Spleen (tissue), 11 donors: ENCODE data around the gene RUSF1. TPM values are rescaled to one million over a fixed set of nuclear protein-coding genes. Genes with fewer than 3 reads are reported as not detected.

ENCODE experiments used
- DNase-seq: peaks from one replicate; pipeline ENCODE4 v3.0.0-alpha.2; 2020
- H3K27ac ChIP-seq, 8 donors: fragments of 200-600 bp; sonication (generic) in 7 of 8; 1 replicate in 4 of 8; 2 replicates in 4 of 8; pipeline versions ENCODE4 v1.5.0 to v1.8.0; 2016 to 2021; ENCODE audit warnings: inconsistent platforms in 4 of 8, mild to moderate bottlenecking in 4 of 8, moderate library complexity in 1 of 8
- H3K27me3 ChIP-seq, 7 donors: fragments of 200-600 bp; sonication (generic) in 6 of 7; replicated peaks in 1 of 7; 1 replicate in 4 of 7; 2 replicates in 3 of 7; pipeline versions ENCODE4 v1.5.0 to v1.8.0; 2016 to 2021; ENCODE audit warnings: inconsistent platforms in 3 of 7, mild to moderate bottlenecking in 1 of 7
- H3K36me3 ChIP-seq, 6 donors: fragments of 200-600 bp; sonication (generic) in 5 of 6; 1 replicate in 4 of 6; 2 replicates in 2 of 6; pipeline versions ENCODE4 v1.5.0 to v1.8.0; 2016 to 2021; ENCODE audit warnings: inconsistent platforms in 2 of 6
- H3K4me1 ChIP-seq, 6 donors: fragments of 200-600 bp; sonication (generic) in 5 of 6; 1 replicate in 3 of 6; 2 replicates in 3 of 6; pipeline versions ENCODE4 v1.5.0 to v1.8.0; 2016 to 2021; ENCODE audit warnings: inconsistent platforms in 3 of 6
- H3K4me3 ChIP-seq, 8 donors: fragments of 200-600 bp; sonication (generic) in 7 of 8; 1 replicate in 4 of 8; 2 replicates in 4 of 8; pipeline versions ENCODE4 v1.5.0 to v1.8.0; 2016 to 2021; ENCODE audit warnings: inconsistent platforms in 4 of 8, mild to moderate bottlenecking in 4 of 8, moderate library complexity in 2 of 8
- H3K9me3 ChIP-seq, 8 donors: fragments of 200-600 bp; sonication (generic) in 7 of 8; 1 replicate in 4 of 8; 2 replicates in 4 of 8; pipeline versions ENCODE4 v1.5.0 to v1.8.0; 2016 to 2021; ENCODE audit warnings: inconsistent platforms in 4 of 8
- POLR2A ChIP-seq, 3 donors: fragments of 450-650 bp; IDR thresholded peaks; one replicate each; pipeline ENCODE4 v1.5.1; 2017; ENCODE audit warnings: antibody characterized with exemption in 3 of 3, mild to moderate bottlenecking in 1 of 3
- POLR2AphosphoS5 ChIP-seq, 3 donors: sonication (generic); formaldehyde crosslinking; IDR thresholded peaks; one replicate each; pipeline ENCODE4 v1.5.1; 2017; ENCODE audit warnings: antibody characterized with exemption in 3 of 3
- WGBS, 5 donors: extraction: QIAGEN DNeasy Blood & Tissue Kit in 3 of 5; methylation state at CpG; one replicate each; pipeline versions ENCODE4 v1.1.5 to v1.1.7; 2013 to 2018; 5-methylcytosine and 5-hydroxymethylcytosine counted together
- intact Hi-C: fragments of 100-400 bp; cut with DNase I; formaldehyde crosslinking; loops from one replicate; pipeline ENCODE4 v1.15.0; 2023; ENCODE audit warnings: low total_unique reads
- polyA plus RNA-seq, 3 donors: library from polyadenylated mRNA; stranded (reverse); fragments of 200-250 nt; gene quantifications; one replicate each; pipeline ENCODE4 v1.2.1, GENCODE V29; 2013
- total RNA-seq, 7 donors: library from RNA; depleted of rRNA in 3 of 7; stranded (reverse); fragments of >200 nt in 3 of 7; fragmentation: NEBNext Ultra II Directional in 4 of 7; extraction: Animal tissue kit (Norgen Biotek cat#: 25700) in 4 of 7; gene quantifications; one replicate each; pipeline versions ENCODE4 v1.1.0 to v1.2.1, GENCODE V29; 2016 to 2021
- TF ChIP-seq, protein P1 (sequence below), 11 experiments: fragments of 200-600 bp in 7 of 11; fragments of 450-650 bp in 4 of 11; sonication (generic) in 4 of 11; IDR thresholded peaks in 8 of 11; conservative IDR thresholded peaks in 3 of 11; 1 replicate in 7 of 11; 2 replicates in 4 of 11; pipeline versions ENCODE4 v1.4.0 to v1.8.0; 2016 to 2021; ENCODE audit warnings: antibody characterized with exemption in 11 of 11, inconsistent platforms in 4 of 11, mild to moderate bottlenecking in 1 of 11
- donor health status: healthy with polysubstance abuse.
- donor health status: DM: no; HTN: no; CAD: no; lungs with moderate emphysema.
- donor health status: DM: no; HTN: no; CAD: no.
- donor health status: Bipolar disorder and iron deficiency.
- donor health status: healthy.
- donor health status: DM: no; HTN: no; CAD: no.
- donor health status: DM: yes; HTN: yes; CAD: no.

The RUSF1 gene
- total and polyA plus RNA-seq, 10 donors, result 36.6 to 73.3 (median 51.2) TPM

DNA sequence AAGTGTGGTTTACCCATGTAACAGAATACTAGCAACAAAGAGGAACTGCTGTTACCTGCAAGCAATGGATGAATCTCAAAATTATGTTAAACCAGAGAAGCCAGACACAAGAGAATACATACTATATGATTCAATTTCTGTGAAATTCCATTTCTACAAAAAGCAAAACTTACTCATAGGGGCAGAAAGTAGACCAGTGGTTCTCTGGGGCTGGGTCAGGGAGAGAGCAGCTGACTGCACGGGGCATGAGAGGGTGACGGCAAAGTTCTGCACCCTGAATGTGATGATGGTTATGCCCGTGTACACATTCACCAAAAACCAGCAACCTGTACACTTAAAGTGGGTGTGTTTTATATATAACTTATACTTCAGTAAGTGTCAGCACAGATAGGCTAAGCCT is 68.7 kb downstream of the RUSF1 start:
- Histone ChIP-seq H3K4me1 (peaks cover 0 to 31% (median 13%) of the 10 kb centered on the region in 6 donors), H3K36me3 (no peaks in the 10 kb centered on the region), H3K9me3 (no peaks in the 10 kb centered on the region), H3K27me3 (no peaks in the 10 kb centered on the region), H3K4me3 (no peak overlapping the region), H3K27ac (no peak overlapping the region)
- 83 to 89% (median 87%) methylated on average over 3 of the region's 3 CpGs for WGBS, 5 donors
- intact Hi-C loops, result no loop called here
- DNase-seq, result no peak
- TF ChIP-seq POLR2AphosphoS5 (IDR thresholded peaks at IDR 0.05) (no peak), POLR2A (IDR thresholded peaks at IDR 0.05) (no peak)
- TF ChIP-seq, protein P1, sequence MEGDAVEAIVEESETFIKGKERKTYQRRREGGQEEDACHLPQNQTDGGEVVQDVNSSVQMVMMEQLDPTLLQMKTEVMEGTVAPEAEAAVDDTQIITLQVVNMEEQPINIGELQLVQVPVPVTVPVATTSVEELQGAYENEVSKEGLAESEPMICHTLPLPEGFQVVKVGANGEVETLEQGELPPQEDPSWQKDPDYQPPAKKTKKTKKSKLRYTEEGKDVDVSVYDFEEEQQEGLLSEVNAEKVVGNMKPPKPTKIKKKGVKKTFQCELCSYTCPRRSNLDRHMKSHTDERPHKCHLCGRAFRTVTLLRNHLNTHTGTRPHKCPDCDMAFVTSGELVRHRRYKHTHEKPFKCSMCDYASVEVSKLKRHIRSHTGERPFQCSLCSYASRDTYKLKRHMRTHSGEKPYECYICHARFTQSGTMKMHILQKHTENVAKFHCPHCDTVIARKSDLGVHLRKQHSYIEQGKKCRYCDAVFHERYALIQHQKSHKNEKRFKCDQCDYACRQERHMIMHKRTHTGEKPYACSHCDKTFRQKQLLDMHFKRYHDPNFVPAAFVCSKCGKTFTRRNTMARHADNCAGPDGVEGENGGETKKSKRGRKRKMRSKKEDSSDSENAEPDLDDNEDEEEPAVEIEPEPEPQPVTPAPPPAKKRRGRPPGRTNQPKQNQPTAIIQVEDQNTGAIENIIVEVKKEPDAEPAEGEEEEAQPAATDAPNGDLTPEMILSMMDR (IDR thresholded peaks at IDR 0.05 in 8 of 11, conservative IDR thresholded peaks at IDR 0.05 in 3 of 11), result no peak

Other genes with a start within 250 kb of the RUSF1 start
- gene ITGAM, start 248.4 kb downstream of the RUSF1 start, total RNA-seq, result 100 to 1,000 TPM in 2 of 7 donors, 10 to 100 TPM in 5; 38.5 to 154 (median 77.7) TPM
- gene ITGAM, start 248.4 kb downstream of the RUSF1 start, polyA plus RNA-seq, result 10 to 100 TPM in 2 of 3 donors, 1 to 10 TPM in 1; 4.3 to 14.9 (median 11.8) TPM
- gene ITGAX, start 153.2 kb downstream of the RUSF1 start, total RNA-seq, result 100 to 1,000 TPM in 5 of 7 donors, 10 to 100 TPM in 2; 52.1 to 330 (median 161) TPM
- gene ITGAX, start 153.2 kb downstream of the RUSF1 start, polyA plus RNA-seq, result 10 to 100 TPM in 2 of 3 donors, 1 to 10 TPM in 1; 8.9 to 45.5 (median 30.5) TPM
- 10 to 100 TPM in 6 of 7 donors, 1 to 10 TPM in 1; 6.7 to 25.8 (median 19.3) TPM for gene ITGAD, start 115.1 kb downstream of the RUSF1 start, total RNA-seq
- 1 to 10 TPM; 1.2 to 3.5 (median 2.3) TPM for gene ITGAD, start 115.1 kb downstream of the RUSF1 start, polyA plus RNA-seq
- gene COX6A2, start 80.0 kb downstream of the RUSF1 start, total RNA-seq, result not detected
- gene COX6A2, start 80.0 kb downstream of the RUSF1 start, polyA plus RNA-seq, result under 1 TPM in 2 of 3 donors, not detected in 1; 0.79 to 0.80 TPM
- 1 to 10 TPM in 2 of 7 donors, under 1 TPM in 5; 0.52 to 1.7 (median 0.69) TPM for gene ZNF843, start 65.6 kb downstream of the RUSF1 start, total RNA-seq
- under 1 TPM; 0.10 to 0.15 (median 0.12) TPM for gene ZNF843, start 65.6 kb downstream of the RUSF1 start, polyA plus RNA-seq
- 10 to 100 TPM in 6 of 7 donors, 1 to 10 TPM in 1; 9.2 to 13.9 (median 11.7) TPM for gene ARMC5, start 48.9 kb downstream of the RUSF1 start, total RNA-seq
- gene ARMC5, start 48.9 kb downstream of the RUSF1 start, polyA plus RNA-seq, result 10 to 100 TPM in 2 of 3 donors, 1 to 10 TPM in 1; 8.8 to 23.5 (median 16.2) TPM
- 10 to 100 TPM; 17.6 to 69.0 (median 36.4) TPM for gene TGFB1I1, start 36.2 kb downstream of the RUSF1 start, total RNA-seq
- 10 to 100 TPM; 10.7 to 23.6 (median 13.5) TPM for gene TGFB1I1, start 36.2 kb downstream of the RUSF1 start, polyA plus RNA-seq
- gene SLC5A2, start 25.3 kb downstream of the RUSF1 start, total RNA-seq, result 1 to 10 TPM in 1 of 7 donors, under 1 TPM in 3, not detected in 3; 0.17 to 1.2 (median 0.53) TPM
- 1 to 10 TPM; 1.3 to 2.3 (median 1.7) TPM for gene SLC5A2, start 25.3 kb downstream of the RUSF1 start, polyA plus RNA-seq
- gene AHSP, start 19.5 kb upstream of the RUSF1 start, total RNA-seq, result 10 to 100 TPM in 4 of 7 donors, 1 to 10 TPM in 2, under 1 TPM in 1; 0.86 to 94.3 (median 13.6) TPM
- 1 to 10 TPM in 2 of 3 donors, under 1 TPM in 1; 0.76 to 5.1 (median 1.6) TPM for gene AHSP, start 19.5 kb upstream of the RUSF1 start, polyA plus RNA-seq